Measurements from ENCODE around the gene CPT2. TPM values are rescaled to one million over a fixed set of nuclear protein-coding genes. Genes with fewer than 3 reads are reported as not detected.
A peak's percentile ranks its signal among the peaks of the same experiment; 100 is the strongest.

The CPT2 gene
- total and polyA plus RNA-seq, 9 of the 15 experiments (the other 6 are each of a cell fraction or from before 2014, with no cell fraction given), result 7.6 to 25.1 (median 16.8) TPM

DNA sequence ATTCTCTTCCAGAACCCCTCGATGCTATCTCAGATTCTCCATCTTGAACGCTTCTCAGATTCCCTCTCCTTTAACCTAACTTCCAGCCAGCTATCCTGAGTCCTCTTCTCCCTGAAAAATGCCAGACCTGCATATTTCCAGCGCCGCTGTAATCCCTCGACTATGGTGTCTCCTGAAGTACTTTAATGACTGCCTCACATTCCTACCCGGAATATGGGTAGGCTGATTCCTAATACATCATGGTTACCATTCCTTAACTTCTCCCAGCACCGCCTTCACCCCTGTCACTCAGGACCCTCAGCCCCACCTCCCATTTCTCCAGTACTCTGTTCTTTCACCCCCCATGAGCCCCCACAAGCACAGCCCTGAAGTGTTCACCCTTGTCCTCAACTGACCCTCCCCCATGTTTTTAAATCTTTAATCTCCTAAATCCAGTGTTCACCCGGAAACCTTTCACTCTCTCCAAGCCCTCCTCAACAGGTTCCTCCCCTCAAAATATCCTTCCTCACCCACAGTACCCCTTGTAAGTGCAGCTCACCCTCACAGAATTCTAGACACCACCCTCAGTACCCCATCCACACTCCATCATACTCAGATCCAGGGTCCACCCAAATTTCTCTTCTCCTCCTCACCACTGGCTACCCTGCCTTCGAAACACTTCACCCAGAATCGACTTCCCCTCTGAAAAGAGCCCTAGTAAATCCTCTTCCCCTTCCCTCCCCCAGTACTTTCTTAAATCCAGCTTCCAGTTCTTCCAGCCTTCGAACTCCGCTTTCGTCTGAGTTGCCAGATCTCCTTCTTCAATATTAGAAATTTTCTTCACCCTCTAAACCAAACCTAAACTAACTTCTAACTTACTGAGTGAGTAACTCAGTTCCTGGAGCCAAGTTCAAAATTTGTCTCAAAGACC is 922 bp downstream of the CPT2 start (continued):
- TF ChIP-seq SMARCA4 (IDR thresholded peaks at IDR 0.05), result peak; percentile 13; the same call in 1 of the 2 replicates
- TF ChIP-seq ELF4 (CRISPR knock-in tag; IDR thresholded peaks at IDR 0.05), result peak; percentile 5; the same call in 1 of the 2 replicates
- peak; percentile 89 for TF ChIP-seq ZNF316 (IDR thresholded peaks at IDR 0.05)
- no peak for TF ChIP-seq COPS2 (conservative IDR thresholded peaks at IDR 0.05)
- TF ChIP-seq C11orf30 (IDR thresholded peaks at IDR 0.05; ENCODE audit: low read depth), result peak; percentile 77
- TF ChIP-seq, protein P1, sequence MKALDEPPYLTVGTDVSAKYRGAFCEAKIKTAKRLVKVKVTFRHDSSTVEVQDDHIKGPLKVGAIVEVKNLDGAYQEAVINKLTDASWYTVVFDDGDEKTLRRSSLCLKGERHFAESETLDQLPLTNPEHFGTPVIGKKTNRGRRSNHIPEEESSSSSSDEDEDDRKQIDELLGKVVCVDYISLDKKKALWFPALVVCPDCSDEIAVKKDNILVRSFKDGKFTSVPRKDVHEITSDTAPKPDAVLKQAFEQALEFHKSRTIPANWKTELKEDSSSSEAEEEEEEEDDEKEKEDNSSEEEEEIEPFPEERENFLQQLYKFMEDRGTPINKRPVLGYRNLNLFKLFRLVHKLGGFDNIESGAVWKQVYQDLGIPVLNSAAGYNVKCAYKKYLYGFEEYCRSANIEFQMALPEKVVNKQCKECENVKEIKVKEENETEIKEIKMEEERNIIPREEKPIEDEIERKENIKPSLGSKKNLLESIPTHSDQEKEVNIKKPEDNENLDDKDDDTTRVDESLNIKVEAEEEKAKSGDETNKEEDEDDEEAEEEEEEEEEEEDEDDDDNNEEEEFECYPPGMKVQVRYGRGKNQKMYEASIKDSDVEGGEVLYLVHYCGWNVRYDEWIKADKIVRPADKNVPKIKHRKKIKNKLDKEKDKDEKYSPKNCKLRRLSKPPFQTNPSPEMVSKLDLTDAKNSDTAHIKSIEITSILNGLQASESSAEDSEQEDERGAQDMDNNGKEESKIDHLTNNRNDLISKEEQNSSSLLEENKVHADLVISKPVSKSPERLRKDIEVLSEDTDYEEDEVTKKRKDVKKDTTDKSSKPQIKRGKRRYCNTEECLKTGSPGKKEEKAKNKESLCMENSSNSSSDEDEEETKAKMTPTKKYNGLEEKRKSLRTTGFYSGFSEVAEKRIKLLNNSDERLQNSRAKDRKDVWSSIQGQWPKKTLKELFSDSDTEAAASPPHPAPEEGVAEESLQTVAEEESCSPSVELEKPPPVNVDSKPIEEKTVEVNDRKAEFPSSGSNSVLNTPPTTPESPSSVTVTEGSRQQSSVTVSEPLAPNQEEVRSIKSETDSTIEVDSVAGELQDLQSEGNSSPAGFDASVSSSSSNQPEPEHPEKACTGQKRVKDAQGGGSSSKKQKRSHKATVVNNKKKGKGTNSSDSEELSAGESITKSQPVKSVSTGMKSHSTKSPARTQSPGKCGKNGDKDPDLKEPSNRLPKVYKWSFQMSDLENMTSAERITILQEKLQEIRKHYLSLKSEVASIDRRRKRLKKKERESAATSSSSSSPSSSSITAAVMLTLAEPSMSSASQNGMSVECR (CRISPR knock-in tag; IDR thresholded peaks at IDR 0.05), result peak; percentile 5; the same call in 1 of the 2 replicates
- TF ChIP-seq, protein P2, sequence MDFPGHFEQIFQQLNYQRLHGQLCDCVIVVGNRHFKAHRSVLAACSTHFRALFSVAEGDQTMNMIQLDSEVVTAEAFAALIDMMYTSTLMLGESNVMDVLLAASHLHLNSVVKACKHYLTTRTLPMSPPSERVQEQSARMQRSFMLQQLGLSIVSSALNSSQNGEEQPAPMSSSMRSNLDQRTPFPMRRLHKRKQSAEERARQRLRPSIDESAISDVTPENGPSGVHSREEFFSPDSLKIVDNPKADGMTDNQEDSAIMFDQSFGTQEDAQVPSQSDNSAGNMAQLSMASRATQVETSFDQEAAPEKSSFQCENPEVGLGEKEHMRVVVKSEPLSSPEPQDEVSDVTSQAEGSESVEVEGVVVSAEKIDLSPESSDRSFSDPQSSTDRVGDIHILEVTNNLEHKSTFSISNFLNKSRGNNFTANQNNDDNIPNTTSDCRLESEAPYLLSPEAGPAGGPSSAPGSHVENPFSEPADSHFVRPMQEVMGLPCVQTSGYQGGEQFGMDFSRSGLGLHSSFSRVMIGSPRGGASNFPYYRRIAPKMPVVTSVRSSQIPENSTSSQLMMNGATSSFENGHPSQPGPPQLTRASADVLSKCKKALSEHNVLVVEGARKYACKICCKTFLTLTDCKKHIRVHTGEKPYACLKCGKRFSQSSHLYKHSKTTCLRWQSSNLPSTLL (IDR thresholded peaks at IDR 0.05), result 0 out of 2 replicates have a peak, but pooled peaks have one; percentile 32
- TF ChIP-seq, protein P3, sequence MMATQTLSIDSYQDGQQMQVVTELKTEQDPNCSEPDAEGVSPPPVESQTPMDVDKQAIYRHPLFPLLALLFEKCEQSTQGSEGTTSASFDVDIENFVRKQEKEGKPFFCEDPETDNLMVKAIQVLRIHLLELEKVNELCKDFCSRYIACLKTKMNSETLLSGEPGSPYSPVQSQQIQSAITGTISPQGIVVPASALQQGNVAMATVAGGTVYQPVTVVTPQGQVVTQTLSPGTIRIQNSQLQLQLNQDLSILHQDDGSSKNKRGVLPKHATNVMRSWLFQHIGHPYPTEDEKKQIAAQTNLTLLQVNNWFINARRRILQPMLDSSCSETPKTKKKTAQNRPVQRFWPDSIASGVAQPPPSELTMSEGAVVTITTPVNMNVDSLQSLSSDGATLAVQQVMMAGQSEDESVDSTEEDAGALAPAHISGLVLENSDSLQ (IDR thresholded peaks at IDR 0.05), result peak; percentile 95
